ENCODE results near the gene DMRTB1. TPM values are rescaled to one million over a fixed set of nuclear protein-coding genes. Genes with fewer than 3 reads are reported as not detected.

The DMRTB1 gene
- total RNA-seq, 1 experiment from 2014 or later, result not detected

GRCh38 chr1:53420341-53420740 is 38.9 kb upstream of the DMRTB1 start:
- CTCF ChIA-PET, result no interaction called here
- intact Hi-C loops (cut with micrococcal nuclease; ENCODE audit: unreplicated experiment), result no loop called here
- DNase-seq, result no peak
- TF ChIP-seq CTCF (IDR thresholded peaks at IDR 0.05; ENCODE audit: unreplicated experiment), result no peak
- BruUV-seq (replicated peaks), result no TSS peak
- no peaks in the 10 kb centered on the region for H3K36me3 Mint-ChIP-seq (ENCODE audit: insufficient read depth, unreplicated experiment)
- no peaks in the 10 kb centered on the region for H3K9me3 Mint-ChIP-seq (ENCODE audit: low read depth, unreplicated experiment)
- no peaks in the 10 kb centered on the region for H3K4me1 Mint-ChIP-seq (ENCODE audit: low read depth, unreplicated experiment)
- peaks cover 71% of the 10 kb centered on the region for H3K27me3 Mint-ChIP-seq (ENCODE audit: unreplicated experiment)
- no peak overlapping the region for H3K27ac Mint-ChIP-seq (ENCODE audit: unreplicated experiment)
- H3K4me3 Mint-ChIP-seq (ENCODE audit: low read depth, unreplicated experiment), result no peak overlapping the region

- Mint-ChIP-seq H3K4me1 (ENCODE audit: low read depth, unreplicated experiment) (no peaks in the 10 kb centered on the region), H3K4me3 (ENCODE audit: low read depth, unreplicated experiment) (no peak overlapping the region), H3K27ac (ENCODE audit: unreplicated experiment) (no peak overlapping the region), H3K36me3 (ENCODE audit: insufficient read depth, unreplicated experiment) (no peaks in the 10 kb centered on the region), H3K9me3 (ENCODE audit: low read depth, unreplicated experiment) (no peaks in the 10 kb centered on the region), H3K27me3 (ENCODE audit: unreplicated experiment) (peaks cover 71% of the 10 kb centered on the region)
- CTCF ChIA-PET, result no interaction called here
- no peak for TF ChIP-seq CTCF (IDR thresholded peaks at IDR 0.05; ENCODE audit: unreplicated experiment)
- no TSS peak for BruUV-seq (replicated peaks)
- no peak for DNase-seq
- intact Hi-C loops (cut with micrococcal nuclease; ENCODE audit: unreplicated experiment), result no loop called here
Measured at GRCh38 chr1:53421208-53421607, 38.0 kb upstream of the DMRTB1 start.

GRCh38 chr1:53430261-53430660 is 28.9 kb upstream of the DMRTB1 start:
- DNase-seq, result no peak
- TF ChIP-seq CTCF (IDR thresholded peaks at IDR 0.05; ENCODE audit: unreplicated experiment), result no peak
- Mint-ChIP-seq H3K4me3 (ENCODE audit: low read depth, unreplicated experiment) (no peak overlapping the region), H3K27me3 (ENCODE audit: unreplicated experiment) (peaks cover 70% of the 10 kb centered on the region), H3K27ac (ENCODE audit: unreplicated experiment) (no peak overlapping the region), H3K4me1 (ENCODE audit: low read depth, unreplicated experiment) (no peaks in the 10 kb centered on the region), H3K9me3 (ENCODE audit: low read depth, unreplicated experiment) (no peaks in the 10 kb centered on the region), H3K36me3 (ENCODE audit: insufficient read depth, unreplicated experiment) (no peaks in the 10 kb centered on the region)
- CTCF ChIA-PET, result no interaction called here
- intact Hi-C loops (cut with micrococcal nuclease; ENCODE audit: unreplicated experiment), result no loop called here
- BruUV-seq (replicated peaks), result no TSS peak

GRCh38 chr1:53430779-53431178 is 28.4 kb upstream of the DMRTB1 start:
- Mint-ChIP-seq H3K4me3 (ENCODE audit: low read depth, unreplicated experiment) (no peak overlapping the region), H3K27me3 (ENCODE audit: unreplicated experiment) (peaks cover 67% of the 10 kb centered on the region), H3K36me3 (ENCODE audit: insufficient read depth, unreplicated experiment) (no peaks in the 10 kb centered on the region), H3K27ac (ENCODE audit: unreplicated experiment) (no peak overlapping the region), H3K4me1 (ENCODE audit: low read depth, unreplicated experiment) (no peaks in the 10 kb centered on the region), H3K9me3 (ENCODE audit: low read depth, unreplicated experiment) (no peaks in the 10 kb centered on the region)
- TF ChIP-seq CTCF (IDR thresholded peaks at IDR 0.05; ENCODE audit: unreplicated experiment), result no peak
- intact Hi-C loops (cut with micrococcal nuclease; ENCODE audit: unreplicated experiment), result no loop called here
- DNase-seq, result no peak
- no TSS peak for BruUV-seq (replicated peaks)
- CTCF ChIA-PET, result no interaction called here

- Mint-ChIP-seq H3K36me3 (ENCODE audit: insufficient read depth, unreplicated experiment) (no peaks in the 10 kb centered on the region), H3K4me3 (ENCODE audit: low read depth, unreplicated experiment) (no peak overlapping the region), H3K27ac (ENCODE audit: unreplicated experiment) (no peak overlapping the region), H3K27me3 (ENCODE audit: unreplicated experiment) (peaks cover 63% of the 10 kb centered on the region), H3K4me1 (ENCODE audit: low read depth, unreplicated experiment) (no peaks in the 10 kb centered on the region), H3K9me3 (ENCODE audit: low read depth, unreplicated experiment) (no peaks in the 10 kb centered on the region)
- intact Hi-C loops (cut with micrococcal nuclease; ENCODE audit: unreplicated experiment), result no loop called here
- no TSS peak for BruUV-seq (replicated peaks)
- DNase-seq, result no peak
- no peak for TF ChIP-seq CTCF (IDR thresholded peaks at IDR 0.05; ENCODE audit: unreplicated experiment)
- CTCF ChIA-PET, result no interaction called here
Measured at GRCh38 chr1:53431244-53431643, 28.0 kb upstream of the DMRTB1 start.

Data from Calu3 (cell line).